GM18505 (cell line): ENCODE data around the gene SF3B6.

Source experiments
- ATAC-seq: cut with Tn5 transposase; IDR thresholded peaks from one replicate; pipeline ENCODE4 v1.9.1; 2021; ENCODE audit not compliant: unreplicated experiment
- POLR2A ChIP-seq: IDR thresholded peaks from 4 replicates; pipeline ENCODE4 v1.6.1; 2011; ENCODE audit warnings: borderline replicate concordance; ENCODE audit not compliant: insufficient read depth, insufficient read length; ENCODE audit errors: extremely low read depth

SF3B6 gene

DNA sequence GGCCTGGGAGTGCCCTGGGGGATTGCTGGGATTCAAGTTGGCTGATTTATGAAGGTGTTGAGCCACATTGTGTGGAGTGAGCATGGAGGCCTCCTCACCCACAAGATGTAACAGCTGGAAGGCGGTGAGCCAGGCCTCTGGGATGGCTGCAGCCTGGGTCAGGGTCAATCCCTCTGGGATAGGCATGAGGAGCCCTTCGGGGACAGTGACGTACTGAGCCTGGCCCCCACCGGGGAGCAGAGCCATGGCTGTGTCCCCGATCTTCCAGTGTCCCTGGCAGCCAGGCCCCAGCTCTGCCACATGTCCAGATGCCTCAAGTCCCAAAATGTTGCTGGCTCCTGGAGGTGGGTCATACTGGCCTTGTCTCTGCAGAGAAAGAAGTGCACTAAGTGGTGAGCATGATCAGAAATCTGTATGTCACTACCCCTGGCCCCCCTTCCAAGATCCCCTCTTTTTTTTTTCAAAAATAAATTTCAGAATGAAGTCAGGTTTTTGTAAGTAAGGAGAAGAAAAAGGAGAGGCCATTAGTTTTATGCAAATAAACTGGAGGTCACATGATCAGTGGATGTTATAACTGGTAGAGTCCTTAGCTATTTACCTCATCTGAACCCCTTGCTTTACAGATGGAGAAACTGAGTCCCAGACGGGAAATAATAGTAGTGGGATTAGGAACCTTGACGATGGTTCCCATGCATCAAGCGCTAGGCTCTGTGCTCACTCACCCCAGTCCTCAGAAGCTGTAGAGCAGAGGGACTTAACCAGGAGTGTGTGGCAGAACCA is 6.9 kb upstream of the SF3B6 start:
- no peak for TF ChIP-seq POLR2A
- ATAC-seq: no peak

DNA sequence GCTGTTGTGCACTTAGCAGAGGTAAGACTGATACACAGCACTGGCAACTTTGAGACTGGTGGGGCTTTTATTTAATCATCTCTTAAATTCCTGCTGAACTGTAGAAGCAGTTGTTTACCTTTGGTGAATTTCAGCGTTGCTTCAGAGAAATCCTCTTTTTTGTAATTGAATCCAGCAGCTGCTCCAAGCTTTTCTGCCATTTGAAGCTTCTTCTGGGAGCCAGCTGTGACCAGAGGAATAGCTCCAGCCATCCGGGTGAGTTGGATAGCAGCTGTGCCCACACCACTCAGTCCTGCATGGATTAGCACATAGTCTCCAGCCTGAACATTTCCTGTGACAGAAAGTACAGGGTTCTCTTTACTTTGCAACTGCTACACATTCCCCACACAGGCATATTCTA is 4.6 kb upstream of the SF3B6 start:
- TF ChIP-seq POLR2A: no peak

DNA sequence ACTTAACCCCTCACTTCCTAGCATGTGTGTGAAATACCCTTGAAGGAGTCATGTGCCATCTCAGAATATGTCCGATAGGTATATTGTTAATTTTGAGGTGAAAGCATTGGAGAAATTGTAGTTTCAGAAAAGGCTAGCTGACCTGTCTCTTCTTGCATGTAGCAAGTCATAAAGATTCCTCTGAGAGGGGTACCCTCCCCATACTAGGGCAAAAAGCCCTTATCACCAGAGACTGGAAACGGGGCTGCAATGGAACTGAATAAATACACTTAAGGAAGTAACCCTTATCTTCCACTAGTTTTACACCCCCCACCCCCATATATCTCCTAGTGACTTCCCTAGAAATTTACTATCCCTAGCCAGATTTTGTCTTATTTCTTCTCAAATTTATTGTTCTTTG is 1.8 kb upstream of the SF3B6 start:
- TF ChIP-seq POLR2A: no peak
- ATAC-seq: no peak

More for the DNA sequence above, 4.6 kb upstream of the SF3B6 start:
- ATAC-seq: no peak

DNA sequence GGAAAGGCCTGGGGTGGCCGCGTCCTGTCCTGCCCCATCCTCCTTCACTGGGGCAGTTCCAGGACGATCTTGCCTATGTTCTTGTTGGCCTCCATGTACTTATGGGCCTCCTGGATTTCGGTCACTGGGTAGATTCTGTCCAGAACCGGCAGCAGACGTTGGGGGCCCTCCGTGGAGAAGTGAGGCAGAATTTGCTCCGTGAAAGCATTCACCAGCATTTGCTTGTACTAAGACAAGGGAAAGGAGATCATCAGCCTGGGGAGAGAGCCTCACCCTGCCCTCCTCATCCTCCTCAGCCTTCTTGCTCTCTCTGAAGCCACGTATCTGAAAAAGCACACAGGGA is 1.4 kb upstream of the SF3B6 start:
- TF ChIP-seq POLR2A: no peak
- no peak for ATAC-seq

DNA sequence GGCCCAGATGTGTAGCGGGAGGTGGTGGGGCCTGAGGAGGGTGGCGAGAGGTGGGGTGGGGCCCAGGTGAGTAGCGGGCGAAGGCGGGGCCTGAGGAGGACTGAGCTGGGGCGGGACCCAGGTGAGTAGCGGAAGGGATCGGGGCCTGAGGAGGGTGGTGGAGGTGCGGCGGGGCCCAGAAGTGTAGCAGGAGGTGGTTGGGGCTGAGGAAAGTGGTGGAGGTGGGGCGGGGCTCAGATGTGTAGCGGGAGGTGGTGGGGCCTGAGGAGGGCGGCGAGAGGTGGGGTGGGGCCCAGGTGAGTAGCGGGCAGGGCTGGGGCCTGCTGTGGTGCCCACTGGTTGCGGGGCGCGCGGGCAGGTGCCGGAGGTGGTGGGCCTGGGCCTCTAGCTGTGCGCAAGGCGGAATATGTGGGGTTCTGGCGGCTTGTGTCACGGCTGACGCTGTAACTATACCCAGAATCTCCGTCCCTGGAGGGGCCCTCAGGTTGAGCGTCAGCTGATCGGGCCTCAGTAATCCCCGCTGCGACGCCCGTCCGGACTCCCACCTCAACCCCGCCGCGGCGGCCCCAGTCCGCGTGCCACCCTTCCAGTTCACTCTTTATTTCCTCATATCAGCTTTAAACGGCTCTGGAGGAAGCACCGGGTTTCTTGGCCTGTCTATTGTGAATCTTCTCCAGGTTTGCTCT is 866 bp upstream of the SF3B6 start:
- TF ChIP-seq POLR2A: no peak
- no peak for ATAC-seq

DNA sequence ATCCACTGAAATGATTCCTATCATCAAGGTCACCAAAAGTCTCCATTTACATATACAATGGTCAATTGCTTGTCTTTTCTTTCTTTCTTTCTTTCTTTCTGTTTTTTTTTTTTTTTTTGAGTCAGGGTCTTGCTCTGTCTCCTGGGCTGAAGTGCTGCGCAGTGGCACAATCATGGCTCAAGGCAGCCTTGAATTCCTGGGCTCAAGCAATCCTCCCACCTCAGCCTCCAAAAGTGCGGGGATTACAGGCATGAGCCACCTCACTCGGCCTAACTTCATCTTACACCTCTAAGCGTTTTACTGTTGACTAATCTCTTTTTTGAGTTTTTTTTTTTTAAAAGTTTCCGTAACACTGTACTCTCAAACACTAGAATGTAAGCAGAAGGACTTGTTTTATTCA is 867 bp downstream of the SF3B6 start:
- ATAC-seq: no peak
- no peak for TF ChIP-seq POLR2A

DNA sequence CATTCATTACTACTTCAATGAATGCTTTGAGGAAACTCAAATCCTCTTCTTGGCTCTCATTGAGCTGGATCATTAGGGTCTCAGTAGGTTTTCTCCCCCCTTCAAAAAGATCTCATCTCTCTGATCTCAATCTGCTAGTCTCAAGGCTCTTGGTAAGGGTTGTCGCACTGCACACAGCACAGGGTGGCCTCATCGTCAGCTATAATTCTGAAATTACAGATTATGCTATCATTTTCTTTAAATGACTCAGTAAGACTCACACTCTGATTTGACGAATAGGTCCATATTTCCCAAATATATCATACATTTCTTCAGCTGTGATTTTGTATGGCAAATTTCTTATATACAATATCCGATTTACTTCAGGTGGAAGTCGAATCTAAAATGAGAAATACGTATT is 2.3 kb downstream of the SF3B6 start:
- no peak for ATAC-seq
- TF ChIP-seq POLR2A: no peak

DNA sequence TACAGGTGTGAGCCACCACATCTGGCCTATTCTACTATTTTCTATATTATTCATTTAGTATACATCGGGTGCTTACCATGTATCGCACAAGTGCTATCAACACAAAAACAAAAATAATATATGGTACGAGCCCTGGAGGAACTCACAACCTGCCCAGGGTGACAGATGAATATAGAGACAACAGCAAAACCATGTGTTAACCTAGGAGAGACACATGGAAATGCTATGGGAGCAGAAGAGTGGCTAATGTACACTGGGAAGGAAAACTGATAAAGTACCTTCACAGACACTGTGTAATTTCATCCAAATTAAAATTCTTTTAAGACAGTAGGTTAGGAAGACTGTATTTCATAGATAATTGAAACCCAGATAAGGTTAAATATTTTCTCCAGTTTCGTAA is 3.9 kb downstream of the SF3B6 start:
- no peak for TF ChIP-seq POLR2A
- ATAC-seq: no peak

DNA sequence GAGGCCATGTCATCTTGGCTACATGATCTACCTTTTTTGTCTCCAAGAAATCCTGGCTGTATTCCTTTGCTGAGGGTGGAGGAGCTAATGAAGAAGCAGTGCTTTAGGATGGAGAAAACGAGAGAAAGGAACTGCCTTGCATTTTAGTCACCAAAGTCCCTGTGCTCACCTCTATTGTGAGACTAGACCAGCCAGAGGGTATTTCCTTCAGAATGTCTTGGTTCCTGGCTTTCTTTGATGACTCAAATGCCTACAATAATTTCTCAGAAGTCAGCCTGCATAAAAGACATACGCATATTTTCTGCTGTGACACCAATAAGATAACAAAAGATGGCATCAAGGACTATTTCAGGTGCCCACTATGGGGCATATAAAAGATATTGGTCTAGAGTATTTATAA is 10.8 kb downstream of the SF3B6 start:
- no peak for ATAC-seq

DNA sequence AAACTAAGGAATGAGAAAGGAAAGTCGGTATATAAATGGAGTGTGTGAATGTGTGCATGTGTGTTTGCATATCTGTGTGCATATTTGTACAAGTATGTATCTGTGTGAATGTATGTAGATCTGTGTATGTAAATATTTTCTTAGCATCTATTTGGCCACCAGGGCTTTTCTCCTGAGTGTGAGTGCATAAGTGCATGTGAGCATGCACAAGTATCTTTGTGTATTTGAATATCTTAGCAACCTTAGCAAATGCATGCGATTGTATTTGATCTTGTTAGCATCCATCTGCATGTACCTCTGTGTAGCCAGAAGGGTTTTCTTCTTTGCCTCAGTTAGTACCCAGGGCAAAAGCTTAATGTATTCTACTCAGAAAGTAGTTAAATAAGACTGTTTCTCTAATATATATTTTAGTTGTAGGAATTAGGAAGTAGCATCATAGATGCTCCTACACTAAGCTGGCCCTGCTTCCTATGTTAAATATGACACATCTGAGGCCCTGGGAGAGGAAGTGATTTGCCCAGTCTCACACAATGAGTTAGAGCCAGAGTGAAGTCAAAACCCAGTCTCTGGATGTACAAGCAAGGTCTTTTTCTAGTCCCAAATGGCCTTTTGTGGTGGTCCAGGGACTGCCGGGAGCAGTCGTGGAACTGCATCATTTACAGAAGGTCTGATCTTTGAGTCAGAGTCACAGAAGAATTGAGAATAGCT is 17.4 kb downstream of the SF3B6 start:
- no peak for ATAC-seq
- TF ChIP-seq POLR2A: no peak

More for the DNA sequence above, 10.8 kb downstream of the SF3B6 start:
- no peak for TF ChIP-seq POLR2A

DNA sequence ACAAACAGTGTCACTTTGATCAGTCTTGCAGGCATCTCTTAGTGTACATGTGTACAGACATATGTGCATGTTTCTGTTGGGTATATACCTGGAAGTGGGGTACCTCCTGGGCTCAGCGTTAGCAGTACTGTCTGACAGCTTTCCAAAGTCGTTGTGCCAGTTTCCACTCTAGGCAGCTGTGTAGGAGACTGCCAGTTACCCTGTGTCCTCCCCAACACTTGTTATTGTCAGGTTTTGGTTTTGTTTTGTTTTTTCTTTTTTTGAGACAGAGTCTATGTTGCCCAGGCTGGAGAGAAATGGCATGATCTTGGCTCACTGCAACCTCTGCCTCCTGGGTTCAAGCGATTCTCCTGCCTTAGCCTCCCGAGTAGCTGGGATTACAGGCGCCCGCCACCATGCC is 20.4 kb downstream of the SF3B6 start:
- TF ChIP-seq POLR2A: no peak
- no peak for ATAC-seq

DNA sequence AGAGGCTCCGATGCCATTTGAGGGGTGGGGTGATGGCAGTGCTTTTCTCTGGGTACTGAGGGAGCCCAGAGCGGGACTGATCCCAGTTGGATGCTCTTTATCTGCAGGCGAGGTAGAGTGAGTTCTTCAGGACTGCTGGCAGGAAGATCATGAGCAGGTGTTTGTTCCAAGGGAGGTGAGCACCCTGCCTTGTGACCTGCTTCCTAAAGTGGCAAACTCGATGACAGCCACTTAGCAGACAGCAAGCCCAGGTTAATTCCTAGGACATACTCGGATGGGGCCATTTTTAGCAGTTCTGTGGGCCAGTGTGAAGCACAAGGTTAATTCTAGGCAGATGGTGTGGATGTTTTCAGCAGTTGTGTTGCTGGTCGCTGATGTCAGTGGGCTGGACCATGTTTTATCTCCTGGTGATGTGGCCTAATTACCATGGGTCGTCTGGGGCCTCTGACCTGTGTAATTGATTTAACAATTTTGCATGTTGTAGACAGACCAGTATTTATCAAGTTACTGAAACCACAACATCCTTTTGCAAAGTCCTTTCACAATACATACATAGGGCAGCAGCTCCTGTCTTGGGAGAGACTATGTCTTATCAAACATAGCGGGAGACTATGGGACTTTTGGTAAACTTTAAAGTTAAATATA is 21.6 kb downstream of the SF3B6 start:
- no peak for ATAC-seq
- TF ChIP-seq POLR2A: no peak

DNA sequence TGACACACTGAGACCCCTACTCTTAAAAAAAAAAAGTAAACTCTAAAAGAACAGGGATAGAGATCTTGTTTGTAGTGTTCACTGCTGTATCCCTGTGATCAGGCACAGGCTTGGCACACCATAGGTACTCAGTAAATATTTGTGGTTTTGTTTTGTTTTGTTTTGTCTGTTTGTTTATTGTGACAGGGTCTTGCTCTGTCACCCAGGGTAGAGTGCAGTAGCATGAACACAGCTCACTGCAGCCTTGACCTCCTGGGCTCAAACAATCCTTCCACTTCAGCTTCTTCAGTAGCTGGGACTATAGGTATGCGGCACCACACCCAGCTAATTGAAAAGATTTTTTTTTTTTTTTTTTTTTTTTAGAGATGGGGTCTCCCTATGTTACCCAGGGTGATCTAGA is 23.2 kb downstream of the SF3B6 start:
- TF ChIP-seq POLR2A: no peak
- no peak for ATAC-seq
